NCI-H2171 treated with DMSO at 0.1 percent for 48 hours (cell line): Measurements from ENCODE around the gene GPX1.
"Not testable (repeated sequence)": the region's sequence is repeated elsewhere in the genome, so short reads cannot be mapped to it uniquely, and the experiment has no call there.

ENCODE experiments used
- DNase-seq: peaks from one replicate; lab custom pipeline; 2025; lab: John Stamatoyannopoulos, UW

GPX1 gene

DNA sequence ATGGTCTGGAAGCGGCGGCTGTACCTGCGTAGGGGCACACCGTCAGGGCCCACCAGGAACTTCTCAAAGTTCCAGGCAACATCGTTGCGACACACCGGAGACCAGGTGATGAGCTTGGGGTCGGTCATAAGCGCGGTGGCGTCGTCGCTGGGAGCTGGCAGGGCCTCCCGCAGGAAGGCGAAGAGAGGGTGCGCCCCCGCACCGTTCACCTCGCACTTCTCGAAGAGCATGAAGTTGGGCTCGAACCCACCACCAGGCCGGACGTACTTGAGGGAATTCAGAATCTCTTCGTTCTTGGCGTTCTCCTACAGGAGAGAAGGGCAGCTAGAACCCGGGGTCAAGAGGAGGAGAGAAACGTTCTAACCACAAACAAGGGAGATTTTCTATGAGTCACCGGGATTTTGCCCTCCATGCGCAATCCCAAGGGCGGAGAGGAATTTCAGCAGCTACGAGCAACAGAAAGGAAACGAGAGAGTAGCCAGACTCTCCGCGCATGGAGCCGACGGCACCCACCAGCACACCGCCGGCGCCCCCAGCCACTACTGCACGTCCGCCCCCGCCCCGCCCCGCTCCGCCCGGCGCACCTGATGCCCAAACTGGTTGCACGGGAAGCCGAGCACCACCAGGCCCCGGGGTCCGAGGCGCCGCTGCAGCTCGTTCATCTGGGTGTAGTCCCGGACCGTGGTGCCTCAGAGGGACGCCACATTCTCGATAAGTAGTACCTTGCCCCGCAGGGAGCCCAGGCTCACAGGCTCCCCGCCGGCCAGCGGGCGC is 523 bp downstream of the GPX1 start:
- DNase-seq, result not testable (repeated sequence)

DNA sequence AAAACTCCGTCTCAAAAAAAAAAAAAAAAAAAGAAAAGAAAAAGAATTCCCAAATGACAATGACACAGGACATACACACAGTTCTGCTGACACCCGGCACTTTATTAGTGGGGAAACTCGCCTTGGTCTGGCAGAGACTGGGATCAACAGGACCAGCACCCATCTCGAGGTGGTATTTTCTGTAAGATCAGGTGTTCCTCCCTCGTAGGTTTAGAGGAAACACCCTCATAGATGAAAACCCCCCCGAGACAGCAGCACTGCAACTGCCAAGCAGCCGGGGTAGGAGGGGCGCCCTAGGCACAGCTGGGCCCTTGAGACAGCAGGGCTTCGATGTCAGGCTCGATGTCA is 1.1 kb downstream of the GPX1 start:
- not testable (repeated sequence) for DNase-seq

- DNase-seq, result no peak
Measured at GRCh38 chr3:49352890-49353421, 5.2 kb downstream of the GPX1 start.

GRCh38 chr3:49352281-49352680 is 5.9 kb downstream of the GPX1 start:
- no peak for DNase-seq

DNA sequence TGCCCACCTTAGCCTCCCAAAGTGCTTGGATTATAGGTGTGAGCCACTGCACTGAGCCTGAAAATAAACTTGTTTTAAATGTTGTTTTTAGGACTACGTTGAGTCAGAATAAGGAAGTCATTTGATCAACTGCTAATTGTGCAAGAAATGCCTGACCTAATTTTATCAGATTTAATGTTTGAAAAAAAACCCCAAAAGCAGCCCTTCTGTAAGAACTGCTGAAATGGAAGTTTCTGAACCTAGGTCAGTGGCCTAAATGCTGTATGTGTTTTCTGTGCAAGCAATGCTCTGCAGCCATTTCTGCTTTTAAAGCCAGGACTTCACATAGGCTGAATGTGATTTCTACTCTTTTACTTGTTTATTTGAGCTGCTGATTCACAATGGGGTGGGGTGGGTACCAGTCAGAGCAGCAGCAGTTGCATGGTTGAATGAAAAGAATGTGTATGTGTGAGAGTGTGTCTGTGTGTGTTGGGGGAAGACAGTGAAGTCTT is 6.6 kb downstream of the GPX1 start:
- no peak for DNase-seq

DNA sequence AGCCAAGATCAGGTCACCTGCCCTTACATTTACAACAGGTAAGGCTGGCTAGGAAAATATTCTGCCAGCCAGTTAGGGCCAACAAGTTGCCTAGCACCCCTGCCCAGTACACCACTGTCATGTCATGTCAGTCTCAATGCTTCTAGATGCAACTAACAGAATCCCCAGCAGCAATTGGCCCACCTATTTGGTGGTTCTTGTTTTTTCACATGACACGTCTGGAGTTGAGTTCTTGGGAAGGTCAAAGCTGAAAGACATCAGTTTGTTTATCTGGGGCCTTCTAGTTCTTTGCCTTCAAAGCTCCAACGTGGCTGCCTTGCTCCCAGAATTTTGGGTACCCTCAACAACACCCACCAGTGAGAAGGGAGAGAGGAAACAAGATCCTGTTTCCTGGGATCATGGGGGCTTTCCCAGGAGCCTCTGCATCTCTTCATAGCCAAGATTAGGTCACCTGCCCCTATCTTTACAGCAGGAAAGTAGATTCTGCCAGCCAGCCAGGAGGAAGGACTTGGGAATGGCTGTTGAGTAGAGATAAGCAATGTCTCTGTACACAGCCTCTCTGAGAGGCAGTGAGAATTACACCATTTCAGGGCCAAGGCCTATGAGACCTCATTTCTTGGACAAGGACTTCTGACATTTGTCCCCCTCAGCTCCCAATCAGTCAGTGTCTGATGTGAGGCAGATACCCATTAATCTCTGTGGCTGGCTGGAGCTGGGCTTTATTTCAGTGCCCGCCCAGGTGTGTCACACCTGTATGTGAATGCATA is 8.6 kb downstream of the GPX1 start:
- DNase-seq, result no peak

DNA sequence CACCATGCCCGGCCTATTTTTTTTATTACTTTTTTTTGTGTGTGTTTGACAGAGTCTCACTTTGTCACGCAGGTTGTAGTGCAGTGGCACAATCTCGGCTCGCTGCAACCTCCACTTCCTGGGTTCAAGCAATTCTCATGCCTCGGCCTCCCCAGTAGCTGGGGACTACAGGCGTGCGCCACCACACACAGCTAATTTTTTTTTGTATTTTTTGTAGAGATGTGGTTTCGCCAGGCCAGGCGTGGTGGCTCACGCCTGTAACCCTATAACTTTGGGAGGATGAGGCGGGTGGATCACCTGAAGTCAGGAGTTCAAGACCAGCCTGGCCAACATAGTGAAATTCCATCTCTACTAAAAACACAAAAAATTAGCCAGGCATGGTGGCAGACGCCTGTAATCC is 9.8 kb downstream of the GPX1 start:
- DNase-seq, result not testable (repeated sequence)

- no peak for DNase-seq
Measured at GRCh38 chr3:49346797-49347251, 11.3 kb downstream of the GPX1 start.

DNA sequence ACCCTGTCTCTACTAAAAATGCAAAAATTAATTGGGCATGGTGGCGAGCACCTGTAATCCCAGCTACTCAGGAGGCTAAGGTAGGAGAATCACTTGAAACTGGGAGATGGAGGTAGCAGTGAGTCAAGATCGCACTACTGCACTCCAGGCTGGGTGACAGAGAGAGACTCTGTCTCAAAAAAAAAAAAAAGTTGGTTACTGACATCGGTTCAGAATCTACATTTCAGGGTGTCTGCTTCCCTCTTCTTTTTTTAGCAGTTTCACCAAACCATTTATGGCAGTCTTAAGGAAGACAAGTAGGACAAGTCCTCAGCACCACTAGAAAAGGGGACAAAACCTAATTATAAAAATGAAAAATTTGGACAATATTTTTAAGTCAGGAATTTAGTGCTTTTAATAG is 15.0 kb downstream of the GPX1 start:
- DNase-seq, result no peak

- DNase-seq, result no peak
Measured at GRCh38 chr3:49341996-49342395, 16.2 kb downstream of the GPX1 start.

DNA sequence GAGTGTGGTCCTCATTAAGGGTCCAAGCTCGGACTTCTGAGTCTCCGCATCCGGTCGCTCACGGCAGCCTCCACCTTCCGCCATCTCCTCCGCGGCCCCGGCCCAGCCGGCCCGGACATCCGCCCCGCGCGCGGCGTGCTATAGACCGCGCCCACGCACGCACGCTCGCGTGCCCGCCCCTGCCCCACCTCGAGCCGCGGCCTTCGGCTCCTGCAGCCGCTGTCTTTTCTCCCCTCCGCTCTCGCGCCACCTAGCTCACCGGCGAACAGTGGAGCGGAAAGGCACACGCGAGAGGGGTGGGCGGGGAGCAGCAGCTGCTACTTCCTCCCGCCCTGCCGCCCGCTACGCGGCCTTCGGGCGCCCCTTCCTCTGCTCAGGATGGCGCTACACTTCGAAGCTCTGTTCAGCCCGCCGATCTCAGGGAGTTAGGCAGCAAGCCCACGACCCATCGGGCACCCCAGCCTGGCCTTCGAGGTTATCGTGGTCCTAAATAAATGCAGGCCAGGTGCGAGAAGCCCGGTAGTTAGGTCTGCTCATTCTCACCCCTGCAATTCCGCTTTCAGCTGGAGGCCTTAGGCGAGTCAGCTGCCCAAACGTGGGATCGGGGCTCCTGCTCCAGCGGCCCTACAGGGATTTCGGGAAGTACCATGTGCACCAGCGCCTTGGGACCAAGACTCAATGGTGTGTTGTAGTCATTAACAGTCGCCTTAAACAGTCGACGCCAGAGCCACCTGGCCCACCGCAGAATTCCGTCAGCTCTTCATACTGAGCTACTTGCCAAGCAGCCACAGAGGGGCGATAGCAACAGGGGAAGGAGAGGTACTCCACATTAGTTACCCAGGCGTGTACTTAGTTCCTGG is 18.0 kb downstream of the GPX1 start, which contains the start of gene USP4:
USP4 (minus strand) TSS at position 113 of the 860 bp plus-strand sequence; CDS start at position 84, 29 bp downstream.
- DNase-seq, result peak; percentile 77

DNA sequence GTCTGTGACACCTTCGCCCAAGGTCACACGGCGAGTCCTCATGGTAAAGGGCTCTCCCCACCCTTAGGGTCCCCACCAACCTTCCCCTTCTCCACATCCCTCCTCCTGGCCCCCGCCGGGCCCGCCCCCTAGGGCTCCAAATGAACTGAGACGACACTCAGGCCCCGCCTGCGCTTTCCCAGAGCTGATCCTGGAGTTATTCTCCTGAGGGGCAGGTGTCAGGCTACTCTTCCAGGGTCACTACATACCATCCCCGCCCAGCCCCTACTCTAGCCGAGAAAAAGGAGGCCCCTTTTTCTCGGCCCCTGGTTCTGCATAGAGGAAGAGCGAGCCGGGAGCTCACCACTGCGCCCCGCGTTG is 18.6 kb downstream of the GPX1 start:
- DNase-seq, result peak; percentile 22

- DNase-seq, result no peak
Measured at GRCh38 chr3:49333916-49334633, 24.1 kb downstream of the GPX1 start.

- DNase-seq, result no peak
Measured at GRCh38 chr3:49333091-49333490, 25.1 kb downstream of the GPX1 start.

- DNase-seq, result no peak
Measured at GRCh38 chr3:49329186-49329585, 29.0 kb downstream of the GPX1 start.

GRCh38 chr3:49328350-49328749 is 29.8 kb downstream of the GPX1 start:
- not testable (repeated sequence) for DNase-seq

GRCh38 chr3:49327485-49327884 is 30.7 kb downstream of the GPX1 start:
- no peak for DNase-seq

DNA sequence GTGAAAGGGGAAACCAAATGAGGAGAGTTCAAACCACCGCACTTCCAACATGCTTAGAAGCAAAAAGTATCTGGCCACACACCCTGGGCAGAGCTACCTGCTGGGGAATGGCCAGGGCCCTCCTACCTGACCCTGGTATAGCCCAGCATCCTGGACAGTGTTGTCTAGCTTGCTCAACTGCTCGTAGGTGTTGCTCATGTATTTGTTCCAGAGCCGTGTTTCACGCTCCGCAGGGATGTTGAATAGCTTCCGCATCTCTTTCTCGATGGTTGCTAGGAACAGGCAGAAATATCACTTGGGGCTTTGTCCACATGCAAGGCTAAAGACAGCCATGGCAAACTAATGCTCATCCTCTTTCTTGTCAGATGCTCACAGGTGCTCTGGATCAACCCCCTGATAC is 33.4 kb downstream of the GPX1 start:
- no peak for DNase-seq

GRCh38 chr3:49316696-49317457 is 41.3 kb downstream of the GPX1 start:
- DNase-seq, result no peak

- DNase-seq, result no peak
Measured at GRCh38 chr3:49313896-49314688, 44.1 kb downstream of the GPX1 start.
